Endodermal cell (in vitro differentiated cells): ENCODE data around the gene HYAL2. TPM values are rescaled to one million over a fixed set of nuclear protein-coding genes. Genes with fewer than 3 reads are reported as not detected.

Source experiments
- DNase-seq: peaks from one replicate; pipeline ENCODE4 v3.0.0-alpha.2; 2017
- H3K27ac ChIP-seq: 2 replicates; pipeline ENCODE4 v1.5.1; 2013; ENCODE audit warnings: mild to moderate bottlenecking, low read depth, low read length, moderate library complexity
- H3K27me3 ChIP-seq: 2 replicates; pipeline ENCODE4 v1.6.1; 2013; ENCODE audit warnings: mild to moderate bottlenecking, low read length, moderate library complexity; ENCODE audit not compliant: insufficient read depth, control insufficient read depth, poor library complexity, severe bottlenecking
- H3K36me3 ChIP-seq: 2 replicates; pipeline ENCODE4 v1.7.0; 2013; ENCODE audit warnings: mild to moderate bottlenecking, low read length, moderate library complexity; ENCODE audit not compliant: control insufficient read depth, insufficient read depth
- H3K4me1 ChIP-seq: one replicate; pipeline ENCODE4 v1.7.0; 2013; ENCODE audit warnings: low read length; ENCODE audit not compliant: control insufficient read depth, insufficient read depth
- H3K4me3 ChIP-seq: 2 replicates; pipeline ENCODE4 v1.5.1; 2013; ENCODE audit warnings: mild to moderate bottlenecking, low read length, moderate library complexity
- H3K9ac ChIP-seq: 2 replicates; pipeline ENCODE4 v1.6.1; 2013; ENCODE audit warnings: mild to moderate bottlenecking, low read length, moderate library complexity; ENCODE audit not compliant: poor library complexity, severe bottlenecking; ENCODE audit errors: extremely low read depth
- H3K9me3 ChIP-seq: 2 replicates; pipeline ENCODE4 v1.6.1; 2013; ENCODE audit warnings: mild to moderate bottlenecking, low read length, moderate library complexity; ENCODE audit not compliant: control insufficient read depth
- H3K27ac Mint-ChIP-seq: 2 replicates; pipeline ENCODE4 v1.8.0; 2020; ENCODE audit warnings: mixed read lengths
- H3K27me3 Mint-ChIP-seq: 2 replicates; pipeline ENCODE4 v1.8.0; 2021; ENCODE audit warnings: mild to moderate bottlenecking, mixed read lengths; ENCODE audit not compliant: insufficient read depth
- H3K36me3 Mint-ChIP-seq: 2 replicates; pipeline ENCODE4 v1.8.0; 2020; ENCODE audit warnings: low read depth, mixed read lengths
- H3K4me1 Mint-ChIP-seq: 2 replicates; pipeline ENCODE4 v1.8.0; 2020; ENCODE audit warnings: mixed read lengths
- H3K4me3 Mint-ChIP-seq: 2 replicates; pipeline ENCODE4 v1.8.0; 2020; ENCODE audit warnings: mild to moderate bottlenecking, moderate library complexity, mixed read lengths
- H3K9me3 Mint-ChIP-seq: 2 replicates; pipeline ENCODE4 v1.8.0; 2020; ENCODE audit warnings: mild to moderate bottlenecking, mixed read lengths
- CTCF ChIP-seq: fragments of 200-600 bp; sonication (generic); conservative IDR thresholded peaks from 2 replicates; pipeline ENCODE4 v1.5.0; 2021; ENCODE audit warnings: antibody characterized with exemption, mild to moderate bottlenecking
- WGBS, 2 experiments: methylation state at CpG; one replicate each; pipeline versions ENCODE4 v1.1.5 to v1.1.7; 2013; ENCODE audit warnings: missing lambda C conversion rate in 2 of 2, mixed read lengths in 1 of 2; ENCODE audit not compliant: insufficient coverage in 1 of 2, insufficient read length in 1 of 2; 5-methylcytosine and 5-hydroxymethylcytosine counted together
- total RNA-seq, 2 donors: library from RNA; stranded (reverse); fragmentation: NEBNext Ultra II Directional in 1 of 2; extraction: Animal tissue kit (Norgen Biotek cat#: 25700) in 1 of 2; gene quantifications; 2 replicates in 1 of 2; 3 replicates in 1 of 2; pipeline ENCODE4 v1.2.1, GENCODE V29; 2021

The HYAL2 gene
- total RNA-seq, 2 donors from 2014 or later, result 55.3 to 61.1 TPM

- Histone ChIP-seq H3K36me3 (peaks cover 39% of the 10 kb centered on the region), H3K27ac (no peak overlapping the region), H3K4me3 (peak overlapping the region; percentile 93), H3K9ac (no peak overlapping the region), H3K27me3 (no peaks in the 10 kb centered on the region), H3K4me1 (no peaks in the 10 kb centered on the region), H3K9me3 (no peaks in the 10 kb centered on the region)
- Mint-ChIP-seq H3K4me3 (peak overlapping the region; percentile 89), H3K36me3 (peaks cover 21% of the 10 kb centered on the region), H3K27me3 (peaks cover 4% of the 10 kb centered on the region), H3K9me3 (no peaks in the 10 kb centered on the region), H3K27ac (peak overlapping the region; percentile 61), H3K4me1 (peaks cover 11% of the 10 kb centered on the region)
- WGBS, 2 experiments, result 87 to 93% methylated on average over 7 to 11 of the region's 11 CpGs
- no peak for TF ChIP-seq CTCF
- no peak for DNase-seq
These were observed 28.8 kb upstream of the HYAL2 start for GRCh38 chr3:50351323-50351697.

DNA sequence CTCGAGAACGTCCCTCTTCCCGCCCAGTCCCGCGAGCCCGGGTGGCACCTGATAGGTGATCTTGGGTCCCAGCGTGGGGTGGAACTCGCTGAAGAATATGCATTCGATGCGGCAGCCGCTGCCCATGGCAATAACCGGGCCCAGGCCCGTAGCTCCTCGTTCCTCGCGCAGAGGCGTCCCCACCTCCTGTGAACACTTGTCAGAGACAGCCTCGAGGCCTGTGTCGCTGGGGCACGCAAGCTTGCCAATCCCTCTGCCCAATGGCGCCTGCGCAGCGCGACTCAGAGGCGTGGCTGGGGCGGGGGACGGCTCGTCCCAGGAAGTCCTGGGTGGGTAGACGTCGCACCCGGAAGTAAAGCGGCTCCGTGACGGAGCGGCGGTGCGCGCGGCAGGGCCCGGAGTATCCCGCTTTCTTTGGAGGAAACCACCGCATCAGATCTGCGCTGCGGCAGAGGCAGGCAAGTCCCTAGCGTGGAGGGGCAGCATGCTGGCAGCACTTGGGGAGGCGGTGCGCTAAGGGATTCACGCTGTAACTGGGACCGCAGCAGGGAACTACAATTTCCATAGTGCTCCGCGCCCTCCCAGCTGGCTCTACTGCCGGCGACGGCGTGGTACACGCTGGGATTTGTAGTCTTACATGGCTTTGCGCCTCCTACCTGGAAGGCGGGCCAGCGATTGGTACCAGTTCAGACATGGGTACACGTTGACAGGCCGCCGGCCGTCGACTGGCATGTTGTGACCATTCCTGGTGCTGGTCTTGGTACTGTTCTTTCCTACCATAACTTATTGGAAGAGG lies 28.2 kb upstream of the HYAL2 start, which contains the start of the genes CYB561D2 and NPRL2:
Gene CYB561D2, plus strand, starts transcription at position 336 of the 796 bp plus-strand sequence. CDS start 572 bp downstream, outside the sequence.
Gene NPRL2, minus strand, starts transcription at position 249 of the 796 bp plus-strand sequence. Its CDS starts 123 bp downstream, at position 126.
- H3K9ac ChIP-seq, result peak within 1 kb of the TSS; percentile 62

GRCh38 chr3:50350213-50350526 lies 27.6 kb upstream of the HYAL2 start:
- 45 to 51% methylated on average over 7 of the region's 7 CpGs for WGBS, 2 experiments
- peak overlapping the region; percentile 62 for H3K9ac ChIP-seq
- Mint-ChIP-seq H3K27me3 (peaks cover 13% of the 10 kb centered on the region), H3K27ac (peak overlapping the region; percentile 93), H3K4me3 (peak overlapping the region; percentile 89), H3K9me3 (no peaks in the 10 kb centered on the region), H3K36me3 (peaks cover 14% of the 10 kb centered on the region), H3K4me1 (peaks cover 11% of the 10 kb centered on the region)
- no peak overlapping the region for H3K27ac ChIP-seq
- H3K36me3 ChIP-seq, result peaks cover 28% of the 10 kb centered on the region
- H3K4me1 ChIP-seq, result no peaks in the 10 kb centered on the region
- peaks cover 4% of the 10 kb centered on the region for H3K27me3 ChIP-seq
- peak overlapping the region; percentile 93 for H3K4me3 ChIP-seq
- no peak for DNase-seq
- no peaks in the 10 kb centered on the region for H3K9me3 ChIP-seq
- no peak for TF ChIP-seq CTCF

More for the DNA sequence above, 28.2 kb upstream of the HYAL2 start, which contains the start of the genes CYB561D2 and NPRL2:
- Mint-ChIP-seq H3K27ac (peak within 1 kb of the TSS; percentile 93), H3K27me3 (peaks cover 8% of the 10 kb centered on the region), H3K4me1 (peaks cover 11% of the 10 kb centered on the region), H3K9me3 (no peaks in the 10 kb centered on the region), H3K36me3 (peaks cover 20% of the 10 kb centered on the region), H3K4me3 (peak within 1 kb of the TSS; percentile 89)
- DNase-seq, result peak; percentile 98
- no peak for TF ChIP-seq CTCF
- H3K4me1 ChIP-seq, result no peaks in the 10 kb centered on the region
- peak within 1 kb of the TSS; percentile 34 for H3K27ac ChIP-seq
- H3K27me3 ChIP-seq, result no peaks in the 10 kb centered on the region
- no peaks in the 10 kb centered on the region for H3K9me3 ChIP-seq
- H3K4me3 ChIP-seq, result peak within 1 kb of the TSS; percentile 93
- H3K36me3 ChIP-seq, result peaks cover 33% of the 10 kb centered on the region
- 2 to 3% methylated on average over 49 to 64 of the region's 64 CpGs for WGBS, 2 experiments
